ENCODE results near the gene DCHS2.

Gene DCHS2

DNA sequence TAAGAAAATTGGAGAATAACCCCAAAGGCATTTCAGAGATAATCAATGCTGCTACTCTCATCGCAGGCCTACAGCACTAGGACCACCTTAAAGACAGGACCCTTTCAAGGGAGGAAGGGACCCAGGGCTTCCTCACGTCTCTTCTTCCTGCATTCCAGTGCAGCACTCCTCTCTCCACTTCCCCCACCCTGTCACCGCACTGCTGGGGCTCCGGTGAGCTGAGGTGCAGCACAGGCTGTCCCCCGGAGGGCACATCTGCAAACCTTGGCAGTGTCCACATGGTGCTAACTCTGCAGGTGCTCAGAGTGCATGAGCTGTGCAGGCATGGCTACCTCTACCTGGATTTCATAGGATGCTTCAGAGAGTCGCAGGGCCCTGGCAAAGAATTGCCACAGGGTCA, 305.6 kb downstream of the DCHS2 start:
- no peak for DNase-seq

DNA sequence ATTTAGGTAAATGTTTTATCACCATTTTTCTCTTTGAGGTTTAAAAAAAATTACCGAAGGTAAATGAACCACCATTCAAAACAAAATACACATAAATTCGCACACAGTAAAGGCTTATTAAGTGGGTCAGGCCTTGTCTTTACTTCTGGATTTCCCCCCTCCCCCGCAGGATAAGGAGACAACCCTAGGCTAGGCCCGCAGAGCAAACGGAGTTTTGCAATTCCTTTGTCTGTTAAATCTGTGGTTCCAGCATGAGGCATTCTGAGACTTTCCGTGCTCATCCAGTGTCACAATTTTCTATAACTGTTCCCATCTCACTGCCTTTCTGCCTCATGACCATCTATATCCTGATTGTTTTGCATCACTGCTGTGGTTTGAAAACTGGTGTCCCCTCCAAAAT, 307.4 kb downstream of the DCHS2 start:
- DNase-seq: no peak

DNA sequence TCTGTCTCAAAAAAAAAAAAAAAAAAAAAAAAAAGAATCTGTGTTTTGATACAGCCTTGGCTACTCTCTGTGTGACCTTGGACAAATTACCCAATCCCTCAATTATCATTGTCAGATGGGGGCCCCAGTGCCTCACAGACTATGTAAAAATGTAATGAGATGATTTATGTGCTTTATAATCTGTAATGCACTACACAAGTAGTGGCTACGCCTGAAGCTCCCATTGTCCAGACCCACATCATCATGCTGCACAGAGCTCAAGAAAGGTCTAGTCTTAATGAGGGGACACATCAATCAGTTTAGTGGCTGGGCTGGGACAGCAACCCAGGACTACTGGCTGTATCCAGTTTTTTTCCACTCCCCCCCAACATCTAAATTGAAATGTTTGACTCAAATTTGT, 308.3 kb downstream of the DCHS2 start:
- DNase-seq: no peak
